Measurements from ENCODE around the gene REST. TPM values are rescaled to one million over a fixed set of nuclear protein-coding genes. Genes with fewer than 3 reads are reported as not detected.
"Not testable (repeated sequence)": the region's sequence is repeated elsewhere in the genome, so short reads cannot be mapped to it uniquely, and the experiment has no call there.

The REST gene
- total RNA-seq, 1 donor from 2014 or later = 47.9 TPM

- DNase-seq (ENCODE audit: extremely low read depth, low read depth, low spot score) = peak; percentile 31
Measured at GRCh38 chr4:56909086-56909894, 1.6 kb downstream of the REST start.

- DNase-seq (ENCODE audit: extremely low read depth, low read depth, low spot score) = no peak
Measured at GRCh38 chr4:56910172-56910967, 2.7 kb downstream of the REST start.

- DNase-seq (ENCODE audit: extremely low read depth, low read depth, low spot score) = no peak
Measured at GRCh38 chr4:56914336-56914735, 6.6 kb downstream of the REST start.

GRCh38 chr4:56914977-56915376 lies 7.3 kb downstream of the REST start:
- not testable (repeated sequence) for DNase-seq (ENCODE audit: extremely low read depth, low read depth, low spot score)

GRCh38 chr4:56927196-56927595 lies 19.5 kb downstream of the REST start:
- DNase-seq (ENCODE audit: extremely low read depth, low read depth, low spot score) = no peak

GRCh38 chr4:56930638-56931037 lies 22.9 kb downstream of the REST start:
- DNase-seq (ENCODE audit: extremely low read depth, low read depth, low spot score) = no peak

- no peak for DNase-seq (ENCODE audit: extremely low read depth, low read depth, low spot score)
Measured at GRCh38 chr4:56931924-56932323, 24.2 kb downstream of the REST start.

- DNase-seq (ENCODE audit: extremely low read depth, low read depth, low spot score) = peak; percentile 33
Measured at GRCh38 chr4:56937262-56937661, 29.6 kb downstream of the REST start.

GRCh38 chr4:56939826-56940225 lies 32.1 kb downstream of the REST start:
- not testable (repeated sequence) for DNase-seq (ENCODE audit: extremely low read depth, low read depth, low spot score)

- DNase-seq (ENCODE audit: extremely low read depth, low read depth, low spot score) = no peak
Measured at GRCh38 chr4:56940403-56940802, 32.7 kb downstream of the REST start.

- DNase-seq (ENCODE audit: extremely low read depth, low read depth, low spot score) = no peak
Measured at GRCh38 chr4:56940971-56941370, 33.3 kb downstream of the REST start.

- DNase-seq (ENCODE audit: extremely low read depth, low read depth, low spot score) = no peak
Measured at GRCh38 chr4:56941403-56941802, 33.7 kb downstream of the REST start.

GRCh38 chr4:56953680-56954520 lies 46.2 kb downstream of the REST start:
- DNase-seq (ENCODE audit: extremely low read depth, low read depth, low spot score) = no peak

- DNase-seq (ENCODE audit: extremely low read depth, low read depth, low spot score) = no peak
Measured at GRCh38 chr4:56958111-56958517, 50.4 kb downstream of the REST start.

GRCh38 chr4:56959100-56959499 lies 51.4 kb downstream of the REST start:
- DNase-seq (ENCODE audit: extremely low read depth, low read depth, low spot score) = no peak

- no peak for DNase-seq (ENCODE audit: extremely low read depth, low read depth, low spot score)
Measured at GRCh38 chr4:56961107-56961500, 53.4 kb downstream of the REST start.

- DNase-seq (ENCODE audit: extremely low read depth, low read depth, low spot score) = no peak
Measured at GRCh38 chr4:56971383-56971782, 63.7 kb downstream of the REST start.

GRCh38 chr4:56972389-56972788 lies 64.7 kb downstream of the REST start:
- DNase-seq (ENCODE audit: extremely low read depth, low read depth, low spot score) = no peak

GRCh38 chr4:56972809-56973208 lies 65.1 kb downstream of the REST start:
- DNase-seq (ENCODE audit: extremely low read depth, low read depth, low spot score) = no peak

- no peak for DNase-seq (ENCODE audit: extremely low read depth, low read depth, low spot score)
Measured at GRCh38 chr4:56973336-56973735, 65.6 kb downstream of the REST start.

GRCh38 chr4:56976283-56976836 lies 68.7 kb downstream of the REST start:
- no peak for DNase-seq (ENCODE audit: extremely low read depth, low read depth, low spot score)

Measured in glomerular endothelial cell (primary cell).